ENCODE measurements around the gene CHST9. TPM values are rescaled to one million over a fixed set of nuclear protein-coding genes. Genes with fewer than 3 reads are reported as not detected.

Gene CHST9
- total RNA-seq, 1 experiment from 2014 or later, result 3.5 TPM

GRCh38 chr18:26893996-26894395 is 291.1 kb downstream of the CHST9 start:
- Histone ChIP-seq H3K9me3 (ENCODE audit: control insufficient read depth, low read depth, low read length) (no peaks in the 10 kb centered on the region), H3K14ac (ENCODE audit: insufficient read depth, low read length) (no peak overlapping the region), H3K9ac (ENCODE audit: extremely low read depth, insufficient read length, low read length) (no peak overlapping the region), H4K8ac (replicated peaks; ENCODE audit: insufficient read length, low read depth, low read length) (no peak overlapping the region), H3K56ac (ENCODE audit: insufficient read length, low read depth, low read length) (no peak overlapping the region), H2BK5ac (ENCODE audit: insufficient read length, low read length) (no peak overlapping the region), H3K23me2 (ENCODE audit: insufficient read length, low read depth, low read length, poor library complexity, severe bottlenecking) (no peaks in the 10 kb centered on the region), H3T11ph (ENCODE audit: low read length) (no peak overlapping the region), H3K27me3 (ENCODE audit: insufficient read depth, low read length) (no peaks in the 10 kb centered on the region), H2BK15ac (ENCODE audit: low read depth, low read length) (no peak overlapping the region), H3K23ac (ENCODE audit: insufficient read length, low read depth, low read length) (no peak overlapping the region), H3K79me2 (ENCODE audit: insufficient read depth, low read length) (no peaks in the 10 kb centered on the region), H4K91ac (ENCODE audit: insufficient read length, low read depth, low read length) (no peak overlapping the region), H4K20me1 (ENCODE audit: control insufficient read depth, insufficient read depth, insufficient read length) (no peaks in the 10 kb centered on the region), H3K4me1 (ENCODE audit: insufficient read depth, low read length) (no peaks in the 10 kb centered on the region; the same call in 1 of the 2 replicates), H3K4me2 (ENCODE audit: insufficient read depth, insufficient read length, low read length) (no peak overlapping the region), H4K5ac (ENCODE audit: insufficient read length, low read depth, low read length) (no peak overlapping the region), H2AK5ac (ENCODE audit: insufficient read length, low read length) (no peak overlapping the region), H2BK12ac (ENCODE audit: insufficient read length, low read depth, low read length) (no peak overlapping the region), H3K18ac (ENCODE audit: insufficient read length, low read depth, low read length) (no peak overlapping the region), H2BK20ac (ENCODE audit: low read depth, low read length, poor library complexity, severe bottlenecking) (no peak overlapping the region), H2BK120ac (ENCODE audit: low read depth, low read length, poor library complexity, severe bottlenecking) (no peak overlapping the region), H2AFZ (ENCODE audit: low read length) (no peak overlapping the region), H3K79me1 (ENCODE audit: insufficient read depth, low read depth, low read length, poor library complexity, severe bottlenecking) (no peaks in the 10 kb centered on the region), H3K4ac (ENCODE audit: low read depth, low read length) (no peak overlapping the region), H3K27ac (ENCODE audit: insufficient read length, low read depth, low read length) (no peak overlapping the region)
- TF ChIP-seq CTCF (conservative IDR thresholded peaks at IDR 0.05), result no peak
- Mint-ChIP-seq H3K4me1 (peaks cover 15 to 16% of the 10 kb centered on the region in 2 experiments), H3K4me3 (no peak overlapping the region), H3K27ac (no peak overlapping the region; a peak in 1 of 7 replicates), H3K9me3 (peaks cover 0 to 3% of the 10 kb centered on the region in 2 experiments; a peak in 1 of 5 replicates), H3K27me3 (ENCODE audit: low read depth) (no peaks in the 10 kb centered on the region), H3K36me3 (ENCODE audit: insufficient read depth in 1 of 3, low read depth in 3 of 3) (no peaks in the 10 kb centered on the region; a peak in 1 of 7 replicates)
- DNase-seq, result no peak
- WGBS (ENCODE audit: extremely low coverage, insufficient read length, low lambda C conversion rate), result no CpG with 5 or more reads among the region's 6 CpGs

Data from H9 (cell line).